ENCODE results near the gene UBR2.
"Not testable (repeated sequence)": the region's sequence is repeated elsewhere in the genome, so short reads cannot be mapped to it uniquely, and the experiment has no call there.

Gene UBR2

GRCh38 chr6:42618105-42618504 is 54.3 kb downstream of the UBR2 start:
- DNase-seq (ENCODE audit: low read depth in 2 of 2) = no peak

GRCh38 chr6:42618686-42619085 is 54.9 kb downstream of the UBR2 start:
- peak in 1 of 2 donors; percentile 4 for DNase-seq (ENCODE audit: low read depth in 2 of 2)

GRCh38 chr6:42619963-42620362 is 56.1 kb downstream of the UBR2 start:
- no peak for DNase-seq (ENCODE audit: low read depth in 2 of 2)

- no peak for DNase-seq (ENCODE audit: low read depth in 2 of 2)
Observed at GRCh38 chr6:42624601-42625000, 60.8 kb downstream of the UBR2 start.

- DNase-seq (ENCODE audit: low read depth in 2 of 2) = no peak
Observed at GRCh38 chr6:42627044-42627443, 63.2 kb downstream of the UBR2 start.

GRCh38 chr6:42627674-42628073 is 63.8 kb downstream of the UBR2 start:
- DNase-seq (ENCODE audit: low read depth in 2 of 2) = no peak

- no peak for DNase-seq (ENCODE audit: low read depth in 2 of 2)
Observed at GRCh38 chr6:42628604-42629003, 64.8 kb downstream of the UBR2 start.

- DNase-seq (ENCODE audit: low read depth in 2 of 2) = no peak
Observed at GRCh38 chr6:42629845-42630244, 66.0 kb downstream of the UBR2 start.

- DNase-seq (ENCODE audit: low read depth in 2 of 2) = no peak
Observed at GRCh38 chr6:42637681-42638080, 73.9 kb downstream of the UBR2 start.

- no peak for DNase-seq (ENCODE audit: low read depth in 2 of 2)
Observed at GRCh38 chr6:42642794-42643193, 79.0 kb downstream of the UBR2 start.

GRCh38 chr6:42644211-42644610 is 80.4 kb downstream of the UBR2 start:
- no peak for DNase-seq (ENCODE audit: low read depth in 2 of 2)

- no peak for DNase-seq (ENCODE audit: low read depth in 2 of 2)
Observed at GRCh38 chr6:42652024-42652746, 88.4 kb downstream of the UBR2 start.

- DNase-seq (ENCODE audit: low read depth in 2 of 2) = no peak
Observed at GRCh38 chr6:42653851-42654250, 90.0 kb downstream of the UBR2 start.

- DNase-seq (ENCODE audit: low read depth in 2 of 2) = no peak
Observed at GRCh38 chr6:42659806-42660205, 96.0 kb downstream of the UBR2 start.

GRCh38 chr6:42661540-42662153 is 97.8 kb downstream of the UBR2 start:
- DNase-seq (ENCODE audit: low read depth in 2 of 2) = peak; percentile 60 to 71

- DNase-seq (ENCODE audit: low read depth in 2 of 2) = no peak
Observed at GRCh38 chr6:42664718-42665117, 100.9 kb downstream of the UBR2 start.

GRCh38 chr6:42674368-42674767 is 110.5 kb downstream of the UBR2 start:
- DNase-seq (ENCODE audit: low read depth in 2 of 2) = not testable (repeated sequence)

GRCh38 chr6:42674780-42675179 is 111.0 kb downstream of the UBR2 start:
- no peak for DNase-seq (ENCODE audit: low read depth in 2 of 2)

- no peak for DNase-seq (ENCODE audit: low read depth in 2 of 2)
Observed at GRCh38 chr6:42679358-42679757, 115.5 kb downstream of the UBR2 start.

GRCh38 chr6:42688281-42688680 is 124.5 kb downstream of the UBR2 start:
- DNase-seq (ENCODE audit: low read depth in 2 of 2) = no peak

- DNase-seq (ENCODE audit: low read depth in 2 of 2) = no peak
Observed at GRCh38 chr6:42689371-42689770, 125.5 kb downstream of the UBR2 start.

GRCh38 chr6:42690151-42690702 is 126.4 kb downstream of the UBR2 start:
- no peak for DNase-seq (ENCODE audit: low read depth in 2 of 2)

- DNase-seq (ENCODE audit: low read depth in 2 of 2) = no peak
Observed at GRCh38 chr6:42690872-42691271, 127.0 kb downstream of the UBR2 start.

All from stimulated activated CD8-positive, alpha-beta memory T cell treated with anti-CD3 and anti-CD28 coated beads, Interleukin-2, amount 100 ng/mL, for 48 hours (primary cell).